Kidney (tissue), 14 donors: Measurements from ENCODE around the gene NUP85. TPM values are rescaled to one million over a fixed set of nuclear protein-coding genes. Genes with fewer than 3 reads are reported as not detected.

Source experiments
- DNase-seq, 5 donors: peaks; one replicate each; pipeline ENCODE4 v3.0.0-alpha.2; 2013 to 2020
- FAIRE-seq: peaks from 2 replicates; lab custom pipeline; 2012; peaks lifted over from hg19 to GRCh38; lab: Jason Lieb, UNC
- H3K27ac ChIP-seq, 2 donors: one replicate each; pipeline ENCODE4 v1.7.0; 2013; ENCODE audit warnings: low read depth in 2 of 2, low read length in 2 of 2, inconsistent platforms in 1 of 2
- H3K27me3 ChIP-seq: one replicate; pipeline ENCODE4 v1.7.1; 2013; ENCODE audit warnings: low read length, inconsistent platforms; ENCODE audit not compliant: control insufficient read depth, insufficient read depth
- H3K36me3 ChIP-seq, 3 donors: one replicate each; pipeline versions ENCODE4 v1.7.0 to v1.7.1; 2013; ENCODE audit warnings: low read length in 3 of 3, control low read depth in 1 of 3, inconsistent platforms in 1 of 3; ENCODE audit not compliant: insufficient read depth in 3 of 3, control insufficient read depth in 2 of 3
- H3K4me1 ChIP-seq, 3 donors: one replicate each; pipeline versions ENCODE4 v1.7.0 to v1.7.1; 2013; ENCODE audit warnings: low read length in 3 of 3, inconsistent platforms in 1 of 3, low read depth in 1 of 3; ENCODE audit not compliant: control insufficient read depth in 2 of 3, insufficient read depth in 2 of 3
- H3K4me3 ChIP-seq, 3 donors: one replicate each; pipeline versions ENCODE4 v1.7.0 to v1.8.1; 2013; ENCODE audit warnings: low read length in 3 of 3, control low read depth in 1 of 3, inconsistent platforms in 1 of 3
- H3K9ac ChIP-seq, 3 donors: one replicate each; pipeline versions ENCODE4 v1.7.0 to v1.7.1; 2013; ENCODE audit warnings: low read length in 3 of 3, control low read depth in 1 of 3, inconsistent platforms in 1 of 3
- H3K9me3 ChIP-seq, 3 donors: one replicate each; pipeline versions ENCODE4 v1.7.0 to v1.7.1; 2013; ENCODE audit warnings: low read length in 3 of 3, control low read depth in 1 of 3, inconsistent platforms in 1 of 3; ENCODE audit not compliant: control insufficient read depth in 2 of 3, insufficient read depth in 1 of 3
- intact Hi-C: fragments of 100-400 bp; cut with DNase I; formaldehyde crosslinking; loops from one replicate; pipeline ENCODE4 v1.11.1; 2022
- polyA plus RNA-seq: library from polyadenylated mRNA; stranded (reverse); fragments of 350-450 nt; fragmentation: Illumina TruSeq; extraction: RNeasy Lipid Tissue Mini Kit (QIAGEN cat#74804); gene quantifications from one replicate; pipeline ENCODE4 v1.2.3, GENCODE V29; 2014; ENCODE audit warnings: low read depth, low replicate concordance; ENCODE audit not compliant: insufficient read depth
- total RNA-seq: library from RNA; stranded (reverse); fragmentation: NEBNext Ultra II Directional; extraction: Animal tissue kit (Norgen Biotek cat#: 25700); gene quantifications from one replicate; pipeline ENCODE4 v1.2.1, GENCODE V29; 2021
- TF ChIP-seq, protein P1 (sequence below): IDR thresholded peaks from 3 replicates; pipeline ENCODE4 v1.5.1; 2012; ENCODE audit warnings: mild to moderate bottlenecking, moderate library complexity, borderline replicate concordance; ENCODE audit not compliant: insufficient read depth; ENCODE audit errors: extremely low read depth
- donor health status: control.
- donor health status: control.
- donor health status: control.
- donor health status: control.
- donor health status: control.
- donor health status: DM: yes; HTN: yes; CAD: no.
- donor health status: Normal renal cell carcinoma (clear cell type).

NUP85 gene
- total and polyA plus RNA-seq, 2 donors from 2014 or later, result 23.9 to 67.1 TPM

DNA sequence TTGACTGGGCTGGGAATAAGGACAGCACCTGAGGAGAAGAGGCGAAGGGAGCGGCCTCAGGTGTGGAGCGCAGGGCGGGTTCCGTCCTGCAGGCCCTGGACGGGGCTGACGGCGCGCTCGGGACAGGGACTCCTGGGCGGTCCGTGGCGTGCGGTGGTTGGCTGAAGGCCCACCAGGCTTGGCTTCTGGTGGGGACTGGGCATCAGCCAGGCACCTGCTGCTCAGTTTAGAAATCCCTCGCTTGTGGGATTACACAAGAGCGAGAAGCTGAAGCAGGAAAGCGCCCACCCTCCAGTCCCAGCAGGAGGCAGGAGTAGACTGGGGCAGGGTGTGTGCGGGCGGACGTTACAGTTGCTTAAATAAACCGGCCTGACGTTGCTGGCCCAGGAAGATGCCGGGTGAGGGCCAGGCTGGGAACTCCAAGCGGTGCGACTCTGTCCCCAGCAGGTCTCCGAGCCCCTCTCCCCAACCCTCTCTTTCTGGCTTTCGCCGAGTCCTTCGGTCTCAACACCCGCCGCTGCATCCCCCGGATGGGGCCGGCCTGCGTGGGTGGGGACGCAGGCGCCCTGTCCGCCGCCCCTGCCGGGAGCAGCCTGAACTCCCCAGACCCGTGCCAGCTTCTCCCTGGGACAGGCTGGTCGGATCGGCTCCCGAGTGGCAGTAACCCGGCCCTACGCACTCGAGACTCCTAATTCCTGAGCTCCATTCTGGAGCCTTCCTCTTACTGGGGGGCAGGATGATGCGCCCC lies 64.9 kb downstream of the NUP85 start:
- DNase-seq, result peak; percentile 79 to 88 (median 86)
- H3K4me1 ChIP-seq, result peaks cover 0 to 13% (median 0%) of the 10 kb centered on the region in 3 donors
- peak overlapping the region; percentile 76 to 92 for H3K27ac ChIP-seq
- intact Hi-C loops, result no loop called here
- peak overlapping the region; percentile 44 to 94 (median 80) for H3K9ac ChIP-seq
- peaks cover 4 to 14% (median 14%) of the 10 kb centered on the region in 3 donors for H3K36me3 ChIP-seq
- peak overlapping the region; percentile 64 to 75 (median 68) for H3K4me3 ChIP-seq
- H3K9me3 ChIP-seq, result no peaks in the 10 kb centered on the region
- H3K27me3 ChIP-seq, result no peaks in the 10 kb centered on the region
- no peak for FAIRE-seq
- TF ChIP-seq, protein P1, sequence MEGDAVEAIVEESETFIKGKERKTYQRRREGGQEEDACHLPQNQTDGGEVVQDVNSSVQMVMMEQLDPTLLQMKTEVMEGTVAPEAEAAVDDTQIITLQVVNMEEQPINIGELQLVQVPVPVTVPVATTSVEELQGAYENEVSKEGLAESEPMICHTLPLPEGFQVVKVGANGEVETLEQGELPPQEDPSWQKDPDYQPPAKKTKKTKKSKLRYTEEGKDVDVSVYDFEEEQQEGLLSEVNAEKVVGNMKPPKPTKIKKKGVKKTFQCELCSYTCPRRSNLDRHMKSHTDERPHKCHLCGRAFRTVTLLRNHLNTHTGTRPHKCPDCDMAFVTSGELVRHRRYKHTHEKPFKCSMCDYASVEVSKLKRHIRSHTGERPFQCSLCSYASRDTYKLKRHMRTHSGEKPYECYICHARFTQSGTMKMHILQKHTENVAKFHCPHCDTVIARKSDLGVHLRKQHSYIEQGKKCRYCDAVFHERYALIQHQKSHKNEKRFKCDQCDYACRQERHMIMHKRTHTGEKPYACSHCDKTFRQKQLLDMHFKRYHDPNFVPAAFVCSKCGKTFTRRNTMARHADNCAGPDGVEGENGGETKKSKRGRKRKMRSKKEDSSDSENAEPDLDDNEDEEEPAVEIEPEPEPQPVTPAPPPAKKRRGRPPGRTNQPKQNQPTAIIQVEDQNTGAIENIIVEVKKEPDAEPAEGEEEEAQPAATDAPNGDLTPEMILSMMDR, result peak; percentile 28

DNA sequence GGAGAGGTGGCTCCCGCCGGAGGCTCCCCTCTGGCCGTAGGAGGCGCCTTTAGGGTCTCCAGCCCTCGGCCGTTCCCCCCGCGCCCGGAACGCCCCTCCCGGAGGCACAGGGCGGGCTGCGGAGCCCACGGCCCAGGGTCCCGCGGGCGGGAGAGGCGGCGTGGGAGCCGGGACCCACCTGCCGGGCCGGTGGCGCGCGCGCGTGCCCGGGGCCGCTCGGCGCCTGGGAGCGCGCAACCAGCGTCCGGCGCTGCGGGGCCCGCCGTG lies 65.4 kb downstream of the NUP85 start, which contains the start of gene MIF4GD:
TSS of gene MIF4GD (minus strand) at position 266 of the 267 bp plus-strand sequence. CDS start 1,036 bp downstream, outside the sequence.
- no peak for DNase-seq
- TF ChIP-seq, protein P1, result no peak
- Histone ChIP-seq H3K4me3 (peak within 1 kb of the TSS; percentile 65 to 75 (median 68)), H3K9ac (peak within 1 kb of the TSS; percentile 44 to 94 (median 80)), H3K27ac (peak within 1 kb of the TSS; percentile 76 to 92), H3K9me3 (no peaks in the 10 kb centered on the region), H3K27me3 (no peaks in the 10 kb centered on the region), H3K36me3 (peaks cover 3 to 9% (median 9%) of the 10 kb centered on the region in 3 donors), H3K4me1 (peaks cover 0 to 13% (median 0%) of the 10 kb centered on the region in 3 donors)
- no peak for FAIRE-seq
- intact Hi-C loops, result no loop called here

DNA sequence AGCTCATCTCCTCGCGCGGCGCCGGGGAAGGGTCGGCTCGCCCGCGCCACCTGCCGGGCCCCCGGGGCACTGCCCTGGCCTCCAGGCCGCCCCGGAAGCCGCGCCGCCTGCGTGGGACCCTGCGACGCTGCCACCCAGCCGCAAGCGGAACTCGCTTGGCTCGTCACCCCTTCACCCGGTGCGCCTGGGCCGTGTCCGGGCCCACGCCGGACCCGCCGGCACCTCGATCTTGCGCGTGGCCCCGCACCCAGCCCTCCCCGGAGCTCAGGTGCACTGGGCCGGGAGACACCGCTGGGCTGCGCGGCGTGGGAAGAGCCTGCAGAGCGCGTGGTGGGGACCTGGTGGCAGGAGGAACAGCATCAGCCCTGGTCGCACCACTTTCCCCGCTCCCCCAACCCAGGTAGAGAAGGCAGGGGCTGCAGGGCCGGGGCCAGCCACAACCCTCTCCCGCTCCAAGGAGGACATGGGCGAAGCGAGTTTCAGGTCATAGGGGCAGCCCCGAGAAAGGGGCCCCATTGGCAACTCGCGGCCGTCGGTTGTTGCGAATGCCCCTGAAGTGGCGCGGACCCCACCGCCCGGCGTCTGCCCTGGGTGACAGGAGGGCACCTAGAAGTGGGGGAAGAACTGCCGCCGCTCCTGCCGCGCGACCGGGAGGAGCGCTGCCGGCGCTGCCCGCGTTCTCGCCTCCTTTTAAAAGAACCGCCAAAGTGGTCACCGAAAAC lies 65.9 kb downstream of the NUP85 start:
- FAIRE-seq (no peak), DNase-seq (peak; percentile 75 to 93 (median 86))
- Histone ChIP-seq H3K27me3 (no peaks in the 10 kb centered on the region), H3K9me3 (no peaks in the 10 kb centered on the region), H3K27ac (peak overlapping the region; percentile 22 to 69), H3K4me3 (peak overlapping the region; percentile 44 to 65 (median 60)), H3K4me1 (peaks cover 0 to 13% (median 0%) of the 10 kb centered on the region in 3 donors), H3K36me3 (peaks cover 0 to 4% (median 4%) of the 10 kb centered on the region in 3 donors), H3K9ac (peak overlapping the region in 2 of 3 donors; percentile 10 to 58)
- TF ChIP-seq, protein P1, result peak; percentile 86
- intact Hi-C loops, result no loop called here
